DOHH2 (cell line): ENCODE data around the gene PIGM.

Experiments used
- EZH2phosphoT487 ChIP-seq: fragments of 200-600 bp; sonication (generic); IDR thresholded peaks from 2 replicates; pipeline ENCODE4 v1.6.1; 2017; ENCODE audit warnings: borderline replicate concordance, mild to moderate bottlenecking, antibody characterized with exemption, low read length, moderate library complexity, mixed read lengths
- TF ChIP-seq, protein P1 (sequence below): fragments of 200-600 bp; sonication (generic); IDR thresholded peaks from one replicate; pipeline ENCODE4 v1.5.1; 2014; ENCODE audit warnings: antibody characterized with exemption, mild to moderate bottlenecking, low read depth, low read length; ENCODE audit not compliant: poor library complexity, severe bottlenecking

GRCh38 chr1:160043543-160043942 lies 11.8 kb upstream of the PIGM start:
- TF ChIP-seq, protein P1, sequence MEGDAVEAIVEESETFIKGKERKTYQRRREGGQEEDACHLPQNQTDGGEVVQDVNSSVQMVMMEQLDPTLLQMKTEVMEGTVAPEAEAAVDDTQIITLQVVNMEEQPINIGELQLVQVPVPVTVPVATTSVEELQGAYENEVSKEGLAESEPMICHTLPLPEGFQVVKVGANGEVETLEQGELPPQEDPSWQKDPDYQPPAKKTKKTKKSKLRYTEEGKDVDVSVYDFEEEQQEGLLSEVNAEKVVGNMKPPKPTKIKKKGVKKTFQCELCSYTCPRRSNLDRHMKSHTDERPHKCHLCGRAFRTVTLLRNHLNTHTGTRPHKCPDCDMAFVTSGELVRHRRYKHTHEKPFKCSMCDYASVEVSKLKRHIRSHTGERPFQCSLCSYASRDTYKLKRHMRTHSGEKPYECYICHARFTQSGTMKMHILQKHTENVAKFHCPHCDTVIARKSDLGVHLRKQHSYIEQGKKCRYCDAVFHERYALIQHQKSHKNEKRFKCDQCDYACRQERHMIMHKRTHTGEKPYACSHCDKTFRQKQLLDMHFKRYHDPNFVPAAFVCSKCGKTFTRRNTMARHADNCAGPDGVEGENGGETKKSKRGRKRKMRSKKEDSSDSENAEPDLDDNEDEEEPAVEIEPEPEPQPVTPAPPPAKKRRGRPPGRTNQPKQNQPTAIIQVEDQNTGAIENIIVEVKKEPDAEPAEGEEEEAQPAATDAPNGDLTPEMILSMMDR, result no peak
- TF ChIP-seq EZH2phosphoT487, result no peak
